DOHH2 (cell line): Measurements from ENCODE around the gene DSCAML1.

Experiments
- H3F3A ChIP-seq: fragments of 200-600 bp; sonication (generic), shearing (Covaris generic); 2 replicates; pipeline ENCODE4 v1.6.0; 2016; ENCODE audit warnings: antibody characterized with exemption, mild to moderate bottlenecking; ENCODE audit not compliant: control insufficient read depth, insufficient read depth
- H3K27ac ChIP-seq: fragments of 200-600 bp; sonication (generic); 2 replicates; pipeline ENCODE4 v1.5.1; 2014; ENCODE audit warnings: low read depth, mild to moderate bottlenecking, low read length, moderate library complexity
- H3K27me3 ChIP-seq: fragments of 200-600 bp; sonication (generic); 2 replicates; pipeline ENCODE4 v1.6.1; 2014; ENCODE audit warnings: mild to moderate bottlenecking, low read length, mixed read lengths; ENCODE audit not compliant: control insufficient read depth
- H3K36me3 ChIP-seq: fragments of 200-600 bp; sonication (generic); 2 replicates; pipeline ENCODE4 v1.6.1; 2014; ENCODE audit warnings: mild to moderate bottlenecking, low read length, moderate library complexity, mixed read lengths; ENCODE audit not compliant: control insufficient read depth
- H3K4me1 ChIP-seq: fragments of 200-600 bp; sonication (generic); 2 replicates; pipeline ENCODE4 v1.6.1; 2014; ENCODE audit warnings: mild to moderate bottlenecking, low read length, mixed read lengths; ENCODE audit not compliant: control insufficient read depth
- H3K4me2 ChIP-seq: fragments of 200-600 bp; sonication (generic); 2 replicates; pipeline ENCODE4 v1.6.0; 2014; ENCODE audit warnings: mild to moderate bottlenecking, low read length, moderate library complexity
- H3K4me3 ChIP-seq: fragments of 200-600 bp; sonication (generic); 2 replicates; pipeline ENCODE4 v1.5.1; 2014; ENCODE audit warnings: mild to moderate bottlenecking, low read length, mixed read lengths
- H3K79me2 ChIP-seq: fragments of 200-600 bp; sonication (generic); 2 replicates; pipeline ENCODE4 v1.6.1; 2014; ENCODE audit warnings: mild to moderate bottlenecking, low read length, mixed read lengths; ENCODE audit not compliant: control insufficient read depth
- H3K9me2 ChIP-seq: fragments of 200-600 bp; sonication (generic); replicated peaks from 2 replicates; pipeline ENCODE4 v1.6.1; 2014; ENCODE audit warnings: mild to moderate bottlenecking, low read length, mixed read lengths; ENCODE audit not compliant: control insufficient read depth
- H3K9me3 ChIP-seq: fragments of 200-600 bp; sonication (generic); 2 replicates; pipeline ENCODE4 v1.6.1; 2014; ENCODE audit warnings: antibody characterized with exemption, low read length, mixed read lengths; ENCODE audit not compliant: control insufficient read depth, insufficient read depth
- H4K20me1 ChIP-seq: fragments of 200-600 bp; sonication (generic); 2 replicates; pipeline ENCODE4 v1.6.0; 2014; ENCODE audit warnings: low read depth, mild to moderate bottlenecking, antibody characterized with exemption, low read length, moderate library complexity; ENCODE audit not compliant: control insufficient read depth, insufficient read depth
- EZH2phosphoT487 ChIP-seq: fragments of 200-600 bp; sonication (generic); IDR thresholded peaks from 2 replicates; pipeline ENCODE4 v1.6.1; 2017; ENCODE audit warnings: borderline replicate concordance, mild to moderate bottlenecking, antibody characterized with exemption, low read length, moderate library complexity, mixed read lengths
- TF ChIP-seq, protein P1 (sequence below): fragments of 200-600 bp; sonication (generic); IDR thresholded peaks from one replicate; pipeline ENCODE4 v1.5.1; 2014; ENCODE audit warnings: antibody characterized with exemption, mild to moderate bottlenecking, low read depth, low read length; ENCODE audit not compliant: poor library complexity, severe bottlenecking

DSCAML1 gene

GRCh38 chr11:117780456-117780855, 16.6 kb downstream of the DSCAML1 start:
- H3K4me2 ChIP-seq: no peak overlapping the region
- no peaks in the 10 kb centered on the region for H4K20me1 ChIP-seq
- TF ChIP-seq, protein P1, sequence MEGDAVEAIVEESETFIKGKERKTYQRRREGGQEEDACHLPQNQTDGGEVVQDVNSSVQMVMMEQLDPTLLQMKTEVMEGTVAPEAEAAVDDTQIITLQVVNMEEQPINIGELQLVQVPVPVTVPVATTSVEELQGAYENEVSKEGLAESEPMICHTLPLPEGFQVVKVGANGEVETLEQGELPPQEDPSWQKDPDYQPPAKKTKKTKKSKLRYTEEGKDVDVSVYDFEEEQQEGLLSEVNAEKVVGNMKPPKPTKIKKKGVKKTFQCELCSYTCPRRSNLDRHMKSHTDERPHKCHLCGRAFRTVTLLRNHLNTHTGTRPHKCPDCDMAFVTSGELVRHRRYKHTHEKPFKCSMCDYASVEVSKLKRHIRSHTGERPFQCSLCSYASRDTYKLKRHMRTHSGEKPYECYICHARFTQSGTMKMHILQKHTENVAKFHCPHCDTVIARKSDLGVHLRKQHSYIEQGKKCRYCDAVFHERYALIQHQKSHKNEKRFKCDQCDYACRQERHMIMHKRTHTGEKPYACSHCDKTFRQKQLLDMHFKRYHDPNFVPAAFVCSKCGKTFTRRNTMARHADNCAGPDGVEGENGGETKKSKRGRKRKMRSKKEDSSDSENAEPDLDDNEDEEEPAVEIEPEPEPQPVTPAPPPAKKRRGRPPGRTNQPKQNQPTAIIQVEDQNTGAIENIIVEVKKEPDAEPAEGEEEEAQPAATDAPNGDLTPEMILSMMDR: no peak
- no peak for TF ChIP-seq EZH2phosphoT487
- no peaks in the 10 kb centered on the region for H3K79me2 ChIP-seq
- H3K27ac ChIP-seq: no peak overlapping the region
- H3K36me3 ChIP-seq: no peaks in the 10 kb centered on the region
- H3K4me1 ChIP-seq: no peaks in the 10 kb centered on the region
- no peaks in the 10 kb centered on the region for H3K9me2 ChIP-seq
- H3K27me3 ChIP-seq: peaks cover 8% of the 10 kb centered on the region
- no peak overlapping the region for H3K4me3 ChIP-seq
- no peaks in the 10 kb centered on the region for H3K9me3 ChIP-seq
- no peaks in the 10 kb centered on the region for H3F3A ChIP-seq

DNA sequence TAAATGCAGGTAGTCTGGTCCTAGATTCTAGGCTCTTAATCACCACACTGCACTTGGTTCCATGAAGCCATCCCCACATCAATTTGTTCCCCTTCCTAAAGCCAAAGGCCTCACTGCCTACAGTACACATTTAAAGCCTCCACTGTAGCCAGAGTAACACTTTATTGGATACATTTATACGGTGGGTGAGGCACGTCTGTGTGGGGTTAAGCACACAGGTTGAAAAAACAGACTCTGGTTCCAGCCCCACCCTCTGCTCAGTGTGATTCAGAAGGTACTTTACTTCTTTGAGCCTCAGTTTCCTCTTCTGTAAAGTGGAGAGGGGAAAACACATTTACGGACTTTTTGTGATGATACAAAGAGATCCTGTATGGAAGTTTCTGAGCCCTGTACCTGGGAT, 22.5 kb downstream of the DSCAML1 start:
- Histone ChIP-seq H3K79me2 (no peaks in the 10 kb centered on the region), H3K4me2 (no peak overlapping the region), H3K4me1 (no peaks in the 10 kb centered on the region), H3K27me3 (peaks cover 4% of the 10 kb centered on the region; the same call in 1 of the 2 replicates), H3K9me2 (no peaks in the 10 kb centered on the region), H3K36me3 (no peaks in the 10 kb centered on the region), H3F3A (no peaks in the 10 kb centered on the region), H3K27ac (no peak overlapping the region), H4K20me1 (no peaks in the 10 kb centered on the region), H3K4me3 (no peak overlapping the region), H3K9me3 (no peaks in the 10 kb centered on the region)
- TF ChIP-seq EZH2phosphoT487: no peak
- TF ChIP-seq, protein P1: no peak

DNA sequence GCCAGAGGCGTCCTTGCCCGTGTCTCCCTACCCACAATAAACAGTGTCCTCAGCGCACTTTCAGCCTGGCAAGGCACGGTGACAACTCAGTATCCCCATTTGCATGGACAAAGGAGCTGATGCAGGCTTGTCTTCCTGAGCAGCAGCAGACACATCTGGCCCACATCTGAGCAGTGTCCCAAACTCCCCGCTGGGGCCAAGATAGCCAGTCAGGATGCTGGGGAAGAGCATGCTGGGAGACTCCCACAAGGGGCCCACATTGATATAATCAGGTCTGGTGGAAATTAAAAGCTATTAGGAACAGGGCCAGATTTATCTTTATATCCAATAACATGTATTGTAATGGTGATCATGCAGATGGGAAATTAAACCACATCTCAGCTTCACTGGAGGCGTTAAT, 24.7 kb downstream of the DSCAML1 start:
- no peak for TF ChIP-seq EZH2phosphoT487
- TF ChIP-seq, protein P1: no peak
- no peaks in the 10 kb centered on the region for H3K79me2 ChIP-seq
- no peak overlapping the region for H3K27ac ChIP-seq
- H4K20me1 ChIP-seq: no peaks in the 10 kb centered on the region
- no peaks in the 10 kb centered on the region for H3K36me3 ChIP-seq
- H3F3A ChIP-seq: no peaks in the 10 kb centered on the region
- H3K27me3 ChIP-seq: no peaks in the 10 kb centered on the region
- no peaks in the 10 kb centered on the region for H3K9me3 ChIP-seq
- no peak overlapping the region for H3K4me3 ChIP-seq
- no peaks in the 10 kb centered on the region for H3K9me2 ChIP-seq
- no peak overlapping the region for H3K4me2 ChIP-seq
- H3K4me1 ChIP-seq: no peaks in the 10 kb centered on the region

DNA sequence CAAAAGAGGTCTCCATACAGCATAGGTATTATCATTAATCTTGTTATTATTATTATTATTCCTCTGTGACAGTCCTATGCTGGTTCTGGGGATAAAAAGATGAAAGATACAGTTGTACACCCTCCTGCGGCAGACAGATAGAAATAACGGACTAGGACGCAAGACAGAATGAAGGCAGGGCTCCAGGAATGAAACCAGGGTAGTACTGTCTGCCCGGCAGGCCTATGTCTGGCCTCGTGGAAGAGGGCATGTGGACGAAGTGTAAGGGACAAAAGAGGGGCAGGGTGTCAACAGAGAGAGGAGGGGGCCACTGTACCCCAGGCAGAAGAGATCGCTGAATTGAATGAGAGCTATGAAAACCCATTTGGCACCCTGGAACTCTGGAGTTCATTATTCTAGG, 25.2 kb downstream of the DSCAML1 start:
- no peaks in the 10 kb centered on the region for H3K4me1 ChIP-seq
- no peak for TF ChIP-seq EZH2phosphoT487
- TF ChIP-seq, protein P1: no peak

More for the DNA sequence above, 25.2 kb downstream of the DSCAML1 start:
- Histone ChIP-seq H3K4me2 (no peak overlapping the region), H3F3A (no peaks in the 10 kb centered on the region), H3K27me3 (no peaks in the 10 kb centered on the region), H3K4me3 (no peak overlapping the region), H3K9me2 (no peaks in the 10 kb centered on the region), H3K79me2 (no peaks in the 10 kb centered on the region), H3K36me3 (no peaks in the 10 kb centered on the region), H3K27ac (no peak overlapping the region), H3K9me3 (no peaks in the 10 kb centered on the region), H4K20me1 (no peaks in the 10 kb centered on the region)
